Middle frontal gyrus (tissue), 1 donor: Measurements from ENCODE around the gene SAMD10.

ENCODE experiments used
- DNase-seq: peaks from one replicate; pipeline ENCODE4 v3.0.0-alpha.2; 2015; ENCODE audit warnings: low spot score; ENCODE audit errors: extremely low spot score

Gene SAMD10

GRCh38 chr20:63957690-63958441 lies 21.6 kb downstream of the SAMD10 start:
- no peak for DNase-seq

GRCh38 chr20:63957004-63957689 lies 22.3 kb downstream of the SAMD10 start:
- no peak for DNase-seq

DNA sequence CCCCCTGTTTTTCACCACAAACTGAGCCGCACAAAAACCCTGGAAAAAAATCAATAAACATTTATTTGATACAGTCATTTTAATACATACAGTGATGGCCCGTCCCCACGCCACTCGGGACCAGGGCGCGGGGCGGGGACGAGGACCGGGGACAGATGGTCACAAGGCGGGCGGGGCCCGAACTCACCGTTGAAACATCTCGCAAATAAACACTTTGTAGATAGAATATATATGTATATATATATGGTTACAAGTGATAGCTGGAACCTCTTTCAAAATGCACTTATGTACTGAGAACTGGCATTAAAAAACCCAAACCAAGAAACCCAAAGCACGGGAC lies 22.8 kb downstream of the SAMD10 start:
- no peak for DNase-seq

- DNase-seq = peak; percentile 82
Measured at GRCh38 chr20:63955827-63956663, 23.4 kb downstream of the SAMD10 start, which contains the start of gene UCKL1. Gene UCKL1 (minus strand): TSS chr20:63956416. CDS start chr20:63956372, 44 bp downstream.

- DNase-seq = no peak
Measured at GRCh38 chr20:63955281-63955826, 24.1 kb downstream of the SAMD10 start.

DNA sequence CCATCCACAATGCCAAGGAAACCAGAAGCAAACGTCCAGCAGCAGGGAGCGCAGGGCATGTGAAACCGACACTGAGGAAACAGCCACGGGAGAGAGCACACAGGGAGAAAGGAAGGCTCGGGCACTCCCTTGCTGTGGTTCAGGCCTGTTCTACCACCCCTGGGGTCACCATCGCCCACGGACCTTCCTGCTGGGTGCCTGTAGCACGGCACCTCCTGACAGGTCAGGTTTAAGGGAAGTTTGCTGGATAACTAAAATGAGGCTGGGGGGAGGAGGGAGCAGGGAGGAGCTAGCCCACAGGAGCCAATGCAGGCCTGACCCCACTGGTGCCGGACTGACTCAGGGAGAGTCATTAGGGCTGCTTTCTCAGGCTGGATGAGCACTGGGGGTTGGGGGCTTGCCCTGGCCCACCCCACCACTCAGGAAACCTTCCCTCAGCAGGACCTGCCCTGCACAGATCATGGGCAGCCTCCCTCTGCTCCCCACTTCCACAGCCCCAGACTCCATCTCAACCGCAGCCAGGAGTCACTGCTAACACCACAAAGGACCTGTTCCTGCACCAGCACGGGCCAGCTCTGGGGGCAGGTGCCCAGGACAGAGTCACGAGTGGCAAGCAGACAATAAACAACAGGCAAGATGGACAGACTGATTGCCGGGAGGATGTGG lies 25.5 kb downstream of the SAMD10 start:
- no peak for DNase-seq

DNA sequence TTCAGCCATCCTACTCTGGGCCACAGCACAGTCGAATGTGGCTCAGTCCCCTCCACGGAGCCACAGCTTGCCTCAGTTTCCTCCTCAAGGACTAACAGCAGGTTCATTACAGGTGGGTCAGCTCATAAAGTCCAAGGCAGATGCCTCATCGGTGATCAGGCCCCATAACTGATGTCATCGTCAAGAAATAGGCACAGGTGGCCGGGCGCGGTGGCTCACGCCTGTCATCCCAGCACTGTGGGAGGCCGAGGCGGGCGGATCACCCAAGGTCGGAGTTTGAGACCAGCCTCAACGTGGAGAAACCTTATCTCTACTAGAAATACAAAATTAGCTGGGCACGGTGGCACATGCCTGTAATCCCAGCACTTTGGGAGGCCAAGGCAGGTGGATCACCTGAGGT lies 26.7 kb downstream of the SAMD10 start:
- DNase-seq = no peak

GRCh38 chr20:63952210-63952535 lies 27.3 kb downstream of the SAMD10 start:
- DNase-seq = no peak

- no peak for DNase-seq
Measured at GRCh38 chr20:63951398-63952209, 27.8 kb downstream of the SAMD10 start.

- no peak for DNase-seq
Measured at GRCh38 chr20:63950701-63951397, 28.6 kb downstream of the SAMD10 start.

DNA sequence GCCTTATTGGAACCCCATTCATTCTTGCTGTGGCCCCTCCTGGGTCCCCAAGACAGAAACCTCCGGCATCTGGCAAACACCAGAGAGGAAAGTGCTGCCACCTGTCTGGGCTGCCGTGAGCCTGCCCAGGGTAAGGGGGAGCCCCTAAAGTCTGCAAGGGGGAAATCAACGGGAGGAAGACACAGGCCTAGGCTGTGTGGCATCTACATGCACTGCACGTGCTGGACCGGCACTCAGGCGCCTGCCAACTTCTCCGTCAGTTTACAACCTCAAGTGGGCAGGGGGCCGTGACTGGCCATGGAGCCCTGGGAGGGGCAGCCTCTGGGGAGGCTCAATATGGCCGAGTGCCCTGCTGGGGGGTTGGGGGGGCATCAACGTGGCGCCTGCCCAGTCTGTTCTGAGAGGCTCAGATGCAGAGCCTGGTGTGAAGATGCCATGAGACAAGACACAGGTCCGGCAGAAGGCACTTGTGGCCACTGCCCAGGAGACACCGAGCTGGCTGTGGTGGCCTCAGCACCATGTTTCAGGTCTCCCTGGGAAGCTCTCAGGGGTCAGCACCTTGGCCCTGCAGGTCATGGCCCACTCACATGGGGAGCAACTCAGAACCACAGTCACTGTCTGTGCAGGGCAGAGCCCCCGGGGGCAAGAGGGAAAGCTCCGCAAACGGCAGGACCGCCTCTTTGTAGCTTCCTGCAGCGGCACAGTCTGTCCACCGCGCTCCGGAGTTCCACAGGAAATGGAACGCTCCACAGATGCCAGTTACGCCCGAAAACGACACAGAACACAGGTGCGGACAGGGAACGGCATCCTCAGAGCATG lies 31.6 kb downstream of the SAMD10 start:
- DNase-seq = no peak

GRCh38 chr20:63946986-63947637 lies 32.3 kb downstream of the SAMD10 start:
- DNase-seq = no peak

DNA sequence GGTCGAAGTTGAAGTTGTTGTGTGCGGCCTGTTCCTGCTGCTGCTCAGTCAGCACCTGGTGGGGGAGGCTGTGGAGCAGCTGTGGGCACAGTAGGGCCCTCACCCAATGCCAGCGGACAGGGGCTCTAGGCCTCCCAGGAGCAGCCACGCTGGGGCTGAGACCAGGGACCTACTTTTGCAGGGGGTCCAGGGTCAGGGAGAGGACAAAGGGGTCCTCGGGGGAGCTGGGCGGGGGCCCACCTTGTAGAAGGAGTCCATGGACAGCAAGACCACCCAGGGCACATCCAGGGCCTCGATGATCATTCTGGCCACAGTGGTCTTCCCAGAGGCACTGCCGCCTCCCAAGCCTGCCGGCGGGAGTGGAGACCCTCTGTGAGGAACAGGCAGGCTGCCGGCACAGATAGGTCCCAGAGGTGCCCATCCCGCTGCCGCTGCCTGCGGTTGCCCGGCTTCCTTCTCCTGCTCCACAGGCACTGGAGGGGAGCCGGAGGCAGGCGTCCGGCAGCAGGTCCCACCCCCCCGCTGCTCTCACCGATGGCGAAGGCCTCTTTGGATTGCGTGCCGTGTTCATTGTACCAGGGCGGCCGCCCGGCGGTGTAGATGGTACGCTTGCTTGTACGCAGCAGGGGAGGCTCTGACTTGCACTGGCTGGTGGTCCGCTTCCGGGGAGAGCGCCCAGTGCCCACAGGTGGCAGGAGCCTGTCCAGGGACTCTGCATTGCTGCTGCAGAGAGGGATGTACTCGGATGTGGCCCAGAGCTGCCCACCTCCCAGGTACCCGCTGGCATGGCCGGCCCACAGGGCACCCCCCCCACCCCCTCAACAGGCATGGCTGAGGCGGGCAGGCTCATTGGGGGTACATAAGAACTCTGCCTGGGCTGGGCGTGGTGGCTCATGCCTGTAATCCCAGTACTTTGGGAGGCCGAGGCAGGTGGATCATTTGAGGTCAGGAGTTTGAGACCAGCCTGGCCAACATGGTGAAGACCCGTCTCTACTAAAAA lies 33.2 kb downstream of the SAMD10 start:
- no peak for DNase-seq

- DNase-seq = no peak
Measured at GRCh38 chr20:63945031-63945658, 34.3 kb downstream of the SAMD10 start.

DNA sequence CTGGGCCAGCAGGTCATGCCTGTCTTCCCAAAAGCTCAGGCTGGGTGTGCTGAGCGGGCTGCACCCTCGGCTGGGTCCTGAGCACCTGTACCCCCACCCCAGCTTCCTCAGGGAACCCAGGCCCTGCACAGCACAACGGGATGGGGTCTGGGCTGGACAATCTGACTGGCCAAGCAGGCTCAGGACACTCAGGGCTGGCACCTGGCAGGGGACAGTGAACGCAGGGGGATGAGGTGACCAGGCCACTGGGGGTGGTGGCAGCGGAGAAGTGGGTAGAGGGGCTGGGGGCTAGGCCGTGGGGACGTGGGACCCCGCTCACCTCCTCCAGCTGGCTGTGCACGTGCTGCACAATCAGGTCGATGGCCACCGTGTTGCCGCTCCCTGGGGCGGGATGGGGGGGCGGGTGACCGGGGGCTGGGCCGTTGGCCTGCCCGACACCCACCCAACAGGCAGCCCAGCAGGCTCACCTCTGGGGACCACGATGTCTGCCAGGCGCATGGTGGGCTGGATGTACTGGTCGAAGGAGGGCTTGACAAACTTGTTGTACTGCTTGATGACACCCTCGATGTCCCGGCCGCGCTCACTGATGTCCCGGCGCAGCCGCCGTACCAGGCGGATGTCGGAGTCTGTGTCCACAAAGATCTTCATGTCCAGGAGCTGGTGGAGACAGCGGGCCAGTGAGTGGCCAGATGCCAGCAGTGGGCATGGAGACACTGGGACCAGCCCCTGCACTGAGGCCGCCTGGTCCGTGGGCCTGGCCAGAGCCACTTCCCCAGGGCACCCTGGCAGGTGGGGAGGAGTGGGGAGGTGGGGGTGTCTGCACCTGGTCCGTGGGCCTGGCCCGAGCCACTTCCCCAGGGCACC lies 35.1 kb downstream of the SAMD10 start:
- DNase-seq = no peak

DNA sequence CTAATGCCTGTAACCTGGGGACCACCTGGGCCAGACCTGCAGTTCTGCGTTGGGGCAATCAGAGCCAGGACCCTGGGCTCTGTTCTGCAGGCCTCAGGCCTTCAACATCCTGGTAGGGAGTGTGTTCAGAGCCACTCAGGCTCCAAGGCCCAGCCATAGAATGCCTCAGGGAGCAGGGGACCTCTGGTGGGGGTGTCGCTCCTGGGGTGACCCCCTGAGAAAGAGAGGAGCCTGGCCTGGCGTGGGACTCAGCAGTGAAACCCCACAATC lies 35.7 kb downstream of the SAMD10 start:
- no peak for DNase-seq
